ENCODE results near the gene SLC4A3. TPM values are rescaled to one million over a fixed set of nuclear protein-coding genes. Genes with fewer than 3 reads are reported as not detected.

Gene SLC4A3
- total RNA-seq (under 1 TPM; 0.16 to 0.20 TPM), total RNA-seq (0 to 4.8 (median 0.13) reads per million in 172 experiments)
- polyA plus RNA-seq (2013, experiment 1 of 2) = 0.52 TPM
- polyA plus RNA-seq (2013, experiment 2 of 2) = 0.52 TPM

- H3K27ac ChIP-seq (ENCODE audit: low read depth in 1 of 2, low read length in 2 of 2) = no peak within 1 kb of the TSS
- peaks cover 0 to 17% of the 10 kb centered on the region in 2 experiments for H3K9me3 ChIP-seq (ENCODE audit: control insufficient read depth in 1 of 2, insufficient read depth in 1 of 2, low read length in 2 of 2)
- peaks cover 5% of the 10 kb centered on the region for H3K4me1 Mint-ChIP-seq (ENCODE audit: low read depth)
- H3K36me3 ChIP-seq (ENCODE audit: insufficient read depth, low read length) = no peaks in the 10 kb centered on the region
- peaks cover 19 to 29% of the 10 kb centered on the region in 2 experiments for H3K27me3 ChIP-seq (ENCODE audit: control insufficient read depth in 1 of 2, insufficient read depth in 2 of 2, low read length in 2 of 2)
- H3K27ac Mint-ChIP-seq = no peak within 1 kb of the TSS
- ATAC-seq (ENCODE audit: poor library complexity) (peak; percentile 69), DNase-seq (peak in 5 of 14 experiments; percentile 11 to 39 (median 30))
- H3K36me3 Mint-ChIP-seq (ENCODE audit: low read depth) = no peaks in the 10 kb centered on the region
- H3K9me3 Mint-ChIP-seq = no peaks in the 10 kb centered on the region
- ChIA-PET POLR2A (interaction anchor here (1.7 kb wide), 1 partner anchor 30 kb away, joined by 3 read pairs; the partner anchor contains the start of gene STK11IP), CTCF (no interaction called here)
- no peak for TF ChIP-seq CTCF (IDR thresholded peaks at IDR 0.05)
- intact Hi-C loops (cut with DNase I, micrococcal nuclease) = no loop called here
- peak within 1 kb of the TSS; percentile 16 for H3K4me3 ChIP-seq (ENCODE audit: low read length)
- H3K4me3 Mint-ChIP-seq = peak within 1 kb of the TSS; percentile 81
- H3K27me3 Mint-ChIP-seq = peaks cover 49% of the 10 kb centered on the region
- peaks cover 9% of the 10 kb centered on the region for H3K4me1 ChIP-seq (ENCODE audit: insufficient read depth, low read length)
Observed at GRCh38 chr2:219627103-219628100, at the start of gene SLC4A3. SLC4A3 (plus strand) TSS chr2:219627630; CDS start chr2:219627993, 363 bp downstream.

- H3K9me3 ChIP-seq (ENCODE audit: control insufficient read depth in 1 of 2, insufficient read depth in 1 of 2, low read length in 2 of 2) = no peaks in the 10 kb centered on the region
- H3K27ac ChIP-seq (ENCODE audit: low read depth in 1 of 2, low read length in 2 of 2) = no peak overlapping the region
- H3K4me3 ChIP-seq (ENCODE audit: low read length) = no peak overlapping the region
- CTCF ChIA-PET = no interaction called here
- Mint-ChIP-seq H3K9me3 (no peaks in the 10 kb centered on the region), H3K27me3 (peaks cover 39% of the 10 kb centered on the region), H3K36me3 (ENCODE audit: low read depth) (no peaks in the 10 kb centered on the region), H3K4me1 (ENCODE audit: low read depth) (no peaks in the 10 kb centered on the region), H3K4me3 (no peak overlapping the region), H3K27ac (no peak overlapping the region)
- intact Hi-C loops (cut with DNase I, micrococcal nuclease) = no loop called here
- peaks cover 0 to 13% of the 10 kb centered on the region in 2 experiments for H3K27me3 ChIP-seq (ENCODE audit: control insufficient read depth in 1 of 2, insufficient read depth in 2 of 2, low read length in 2 of 2)
- no peak for TF ChIP-seq CTCF (IDR thresholded peaks at IDR 0.05)
- DNase-seq = no peak
- no peaks in the 10 kb centered on the region for H3K4me1 ChIP-seq (ENCODE audit: insufficient read depth, low read length)
- ATAC-seq (ENCODE audit: poor library complexity) = no peak
- POLR2A ChIA-PET = no interaction called here
- no peaks in the 10 kb centered on the region for H3K36me3 ChIP-seq (ENCODE audit: insufficient read depth, low read length)
Observed at GRCh38 chr2:219578811-219579613, 48.4 kb upstream of the SLC4A3 start.

GRCh38 chr2:219581346-219581745 is 46.1 kb upstream of the SLC4A3 start:
- no peaks in the 10 kb centered on the region for H3K9me3 Mint-ChIP-seq
- no peak for DNase-seq

More at GRCh38 chr2:219581346-219581745, 46.1 kb upstream of the SLC4A3 start:
- TF ChIP-seq CTCF (IDR thresholded peaks at IDR 0.05) = no peak
- H3K4me1 Mint-ChIP-seq (ENCODE audit: low read depth) = no peaks in the 10 kb centered on the region
- intact Hi-C loops (cut with DNase I, micrococcal nuclease) = no loop called here
- Histone ChIP-seq H3K9me3 (ENCODE audit: control insufficient read depth in 1 of 2, insufficient read depth in 1 of 2, low read length in 2 of 2) (no peaks in the 10 kb centered on the region), H3K27ac (ENCODE audit: low read depth in 1 of 2, low read length in 2 of 2) (no peak overlapping the region), H3K4me3 (ENCODE audit: low read length) (no peak overlapping the region), H3K27me3 (ENCODE audit: control insufficient read depth in 1 of 2, insufficient read depth in 2 of 2, low read length in 2 of 2) (peaks cover 0 to 7% of the 10 kb centered on the region in 2 experiments), H3K4me1 (ENCODE audit: insufficient read depth, low read length) (no peaks in the 10 kb centered on the region), H3K36me3 (ENCODE audit: insufficient read depth, low read length) (no peaks in the 10 kb centered on the region)
- ChIA-PET CTCF (no interaction called here), POLR2A (no interaction called here)
- H3K27ac Mint-ChIP-seq = no peak overlapping the region
- no peak overlapping the region for H3K4me3 Mint-ChIP-seq
- H3K36me3 Mint-ChIP-seq (ENCODE audit: low read depth) = no peaks in the 10 kb centered on the region
- ATAC-seq (ENCODE audit: poor library complexity) = no peak
- peaks cover 33% of the 10 kb centered on the region for H3K27me3 Mint-ChIP-seq

Measured in CD4-positive, alpha-beta T cell (primary cell).